Measurements from ENCODE around the gene CD58. TPM values are rescaled to one million over a fixed set of nuclear protein-coding genes. Genes with fewer than 3 reads are reported as not detected.

Gene CD58
- total RNA-seq, 3 donors from 2014 or later: 19.3 to 31.9 (median 31.0) TPM

GRCh38 chr1:116529199-116529631, 41.6 kb downstream of the CD58 start:
- TF ChIP-seq CTCF (IDR thresholded peaks at IDR 0.05): no peak
- ATAC-seq: no peak
- H3K36me3 ChIP-seq (ENCODE audit: low read depth): no peaks in the 10 kb centered on the region
- no peak for DNase-seq
- H3K4me1 ChIP-seq (ENCODE audit: low read depth): no peaks in the 10 kb centered on the region
- no peaks in the 10 kb centered on the region for H3K9me3 ChIP-seq
- intact Hi-C loops (cut with DNase I, micrococcal nuclease): no loop called here
- no peak overlapping the region for H3K4me3 ChIP-seq

GRCh38 chr1:116528329-116529083, 42.3 kb downstream of the CD58 start:
- no peak for ATAC-seq

GRCh38 chr1:116525440-116525839, 45.4 kb downstream of the CD58 start:
- no peak for ATAC-seq
- no peak for TF ChIP-seq CTCF (IDR thresholded peaks at IDR 0.05)
- DNase-seq: no peak
- H3K4me3 ChIP-seq: no peak overlapping the region
- H3K9me3 ChIP-seq: no peaks in the 10 kb centered on the region
- no peaks in the 10 kb centered on the region for H3K36me3 ChIP-seq (ENCODE audit: low read depth)
- H3K4me1 ChIP-seq (ENCODE audit: low read depth): no peaks in the 10 kb centered on the region
- intact Hi-C loops (cut with DNase I, micrococcal nuclease): no loop called here

More at GRCh38 chr1:116528329-116529083, 42.3 kb downstream of the CD58 start:
- DNase-seq: no peak
- Histone ChIP-seq H3K4me3 (no peak overlapping the region), H3K36me3 (ENCODE audit: low read depth) (no peaks in the 10 kb centered on the region), H3K9me3 (no peaks in the 10 kb centered on the region), H3K4me1 (ENCODE audit: low read depth) (no peaks in the 10 kb centered on the region)
- intact Hi-C loops (cut with DNase I, micrococcal nuclease): no loop called here
- no peak for TF ChIP-seq CTCF (IDR thresholded peaks at IDR 0.05)

- DNase-seq (no peak), ATAC-seq (no peak)
- Histone ChIP-seq H3K4me1 (ENCODE audit: low read depth) (peaks cover 1% of the 10 kb centered on the region), H3K36me3 (ENCODE audit: low read depth) (no peaks in the 10 kb centered on the region), H3K9me3 (no peaks in the 10 kb centered on the region), H3K4me3 (no peak overlapping the region)
- intact Hi-C loops (cut with DNase I, micrococcal nuclease): no loop called here
- TF ChIP-seq CTCF (IDR thresholded peaks at IDR 0.05): no peak
Measured at GRCh38 chr1:116521186-116521585, 49.6 kb downstream of the CD58 start.

- Histone ChIP-seq H3K36me3 (ENCODE audit: low read depth) (no peaks in the 10 kb centered on the region), H3K4me3 (no peak overlapping the region), H3K4me1 (ENCODE audit: low read depth) (peaks cover 5% of the 10 kb centered on the region), H3K9me3 (no peaks in the 10 kb centered on the region)
- intact Hi-C loops (cut with DNase I, micrococcal nuclease): no loop called here
- DNase-seq: no peak
- no peak for TF ChIP-seq CTCF (IDR thresholded peaks at IDR 0.05)
- no peak for ATAC-seq
Measured at GRCh38 chr1:116518400-116518799, 52.4 kb downstream of the CD58 start.
